ENCODE results near the gene TAGLN.

DNA sequence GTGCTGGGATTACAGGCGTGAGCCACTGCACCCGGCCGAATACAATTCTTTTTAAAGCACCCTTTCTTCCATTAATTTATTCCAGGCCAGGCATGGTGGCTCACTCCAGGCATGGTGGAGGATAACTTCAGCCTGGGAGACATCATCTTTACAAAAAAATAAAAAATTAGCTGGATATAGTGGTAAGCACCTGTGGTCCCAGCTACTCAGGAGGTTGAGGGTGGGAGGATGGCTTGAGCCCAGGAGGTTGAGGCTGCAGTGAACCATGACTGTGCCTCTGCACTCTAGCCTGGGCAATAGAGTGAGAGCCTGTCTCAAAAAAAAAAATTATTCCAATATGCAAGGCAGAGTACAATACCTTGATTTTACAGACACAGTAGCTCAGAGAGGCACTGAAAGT is 11.4 kb downstream of the TAGLN start:
- TF ChIP-seq POLR2A (IDR thresholded peaks at IDR 0.05; ENCODE audit: low read depth, low read length) = no peak
- no peak for TF ChIP-seq TAF1 (IDR thresholded peaks at IDR 0.05; ENCODE audit: low read depth, low read length)
- TF ChIP-seq POLR2AphosphoS5 (IDR thresholded peaks at IDR 0.05; ENCODE audit: low read depth, low read length) = no peak
- no peak for TF ChIP-seq POU2F2 (IDR thresholded peaks at IDR 0.05; ENCODE audit: low read depth, low read length)
